Measurements from ENCODE around the gene FKBP7. TPM values are rescaled to one million over a fixed set of nuclear protein-coding genes. Genes with fewer than 3 reads are reported as not detected.
"Not testable (repeated sequence)": the region's sequence is repeated elsewhere in the genome, so short reads cannot be mapped to it uniquely, and the experiment has no call there.

FKBP7 gene, protein sequence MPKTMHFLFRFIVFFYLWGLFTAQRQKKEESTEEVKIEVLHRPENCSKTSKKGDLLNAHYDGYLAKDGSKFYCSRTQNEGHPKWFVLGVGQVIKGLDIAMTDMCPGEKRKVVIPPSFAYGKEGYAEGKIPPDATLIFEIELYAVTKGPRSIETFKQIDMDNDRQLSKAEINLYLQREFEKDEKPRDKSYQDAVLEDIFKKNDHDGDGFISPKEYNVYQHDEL
- total RNA-seq (2014; rRNA removed; shearing (Covaris generic)) (18.6 and 28.4 TPM in 2 replicates), polyA plus RNA-seq (2016; fragmentation: Nextera tagmentation; extraction: Ambion mirVana) (81.1 and 81.2 TPM in 2 replicates)

GRCh38 chr2:178478439-178479274 lies at the start of gene FKBP7:
Gene FKBP7 (minus strand): TSS chr2:178478600. CDS start chr2:178478499, 101 bp downstream.
- Histone ChIP-seq H4K20me1 (ENCODE audit: insufficient read depth) (no peaks in the 10 kb centered on the region; the same call in 1 of the 2 replicates), H3K27ac (peak within 1 kb of the TSS; percentile 99), H3K4me3 (peak within 1 kb of the TSS; percentile 100), H3K36me3 (ENCODE audit: low read depth) (no peaks in the 10 kb centered on the region), H3K27me3 (replicated peaks; ENCODE audit: insufficient read depth) (no peaks in the 10 kb centered on the region), H2AFZ (peak within 1 kb of the TSS; percentile 100), H3K4me2 (ENCODE audit: unreplicated experiment) (peak within 1 kb of the TSS; percentile 100), H3K9me3 (ENCODE audit: low read depth) (no peaks in the 10 kb centered on the region), H3K79me2 (ENCODE audit: insufficient read depth) (peaks cover 53% of the 10 kb centered on the region), H3K9me2 (ENCODE audit: insufficient read depth) (no peaks in the 10 kb centered on the region), H3F3A (ENCODE audit: insufficient read depth) (peaks cover 12% of the 10 kb centered on the region), H3K9ac (peak within 1 kb of the TSS; percentile 100), H3K4me1 (ENCODE audit: insufficient read depth) (peaks cover 30% of the 10 kb centered on the region)
- DNase-seq: peak; percentile 96
- TF ChIP-seq EZH2 (IDR thresholded peaks at IDR 0.05; ENCODE audit: insufficient read depth, poor library complexity, severe bottlenecking): no peak
- no peak for TF ChIP-seq EZH2phosphoT487 (IDR thresholded peaks at IDR 0.05; ENCODE audit: insufficient read depth, low read depth)
- in situ Hi-C loops (cut with MboI): no loop called here
- WGBS, 2 experiments (ENCODE audit: low coverage in 1 of 2, low lambda C conversion rate in 2 of 2, missing lambda C conversion rate in 2 of 2): 1 to 2% methylated on average over 44 to 51 of the region's 56 CpGs

- Histone ChIP-seq H3F3A (ENCODE audit: insufficient read depth) (peaks cover 2% of the 10 kb centered on the region; the same call in 1 of the 2 replicates), H3K4me2 (ENCODE audit: unreplicated experiment) (no peak overlapping the region), H4K20me1 (ENCODE audit: insufficient read depth) (no peaks in the 10 kb centered on the region), H3K79me2 (ENCODE audit: insufficient read depth) (peaks cover 92% of the 10 kb centered on the region), H3K27ac (no peak overlapping the region), H3K4me1 (ENCODE audit: insufficient read depth) (peaks cover 18% of the 10 kb centered on the region), H3K27me3 (replicated peaks; ENCODE audit: insufficient read depth) (no peaks in the 10 kb centered on the region), H3K9ac (no peak overlapping the region), H2AFZ (no peak overlapping the region), H3K36me3 (ENCODE audit: low read depth) (no peaks in the 10 kb centered on the region), H3K9me3 (ENCODE audit: low read depth) (no peaks in the 10 kb centered on the region), H3K4me3 (no peak overlapping the region), H3K9me2 (ENCODE audit: insufficient read depth) (no peaks in the 10 kb centered on the region)
- WGBS, 2 experiments (ENCODE audit: low coverage in 1 of 2, low lambda C conversion rate in 2 of 2, missing lambda C conversion rate in 2 of 2): 15 to 26% methylated on average over 2 of the region's 2 CpGs
- in situ Hi-C loops (cut with MboI): no loop called here
- TF ChIP-seq EZH2 (IDR thresholded peaks at IDR 0.05; ENCODE audit: insufficient read depth, poor library complexity, severe bottlenecking): no peak
- no peak for TF ChIP-seq EZH2phosphoT487 (IDR thresholded peaks at IDR 0.05; ENCODE audit: insufficient read depth, low read depth)
- DNase-seq: no peak
These were observed 49.2 kb upstream of the FKBP7 start for GRCh38 chr2:178527592-178527991.

DNA sequence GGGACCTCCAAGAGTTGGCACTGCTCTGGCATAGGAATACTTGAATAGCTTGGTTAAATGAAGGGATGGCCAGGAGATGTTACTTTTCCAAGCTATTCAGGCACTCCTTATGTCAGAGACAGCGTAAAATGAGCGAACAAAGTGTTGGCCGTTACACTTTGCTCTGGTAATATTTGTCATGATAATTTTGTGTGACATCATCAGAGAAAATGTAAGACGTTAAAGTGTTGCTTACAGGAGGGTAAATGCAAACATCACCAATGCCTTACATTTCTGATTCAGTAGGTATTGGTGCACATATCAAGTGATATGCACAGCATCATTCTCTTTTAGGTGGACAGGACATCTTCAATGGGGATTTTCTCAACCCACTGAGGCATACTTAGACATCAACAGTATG lies 47.9 kb upstream of the FKBP7 start:
- peaks cover 79% of the 10 kb centered on the region for H3K79me2 ChIP-seq (ENCODE audit: insufficient read depth)
- no peak overlapping the region for H2AFZ ChIP-seq
- H3K9ac ChIP-seq: no peak overlapping the region
- H3K27me3 ChIP-seq (replicated peaks; ENCODE audit: insufficient read depth): no peaks in the 10 kb centered on the region
- no peaks in the 10 kb centered on the region for H3K9me3 ChIP-seq (ENCODE audit: low read depth)
- no peak for DNase-seq
- H4K20me1 ChIP-seq (ENCODE audit: insufficient read depth): no peaks in the 10 kb centered on the region
- H3K36me3 ChIP-seq (ENCODE audit: low read depth): no peaks in the 10 kb centered on the region
- in situ Hi-C loops (cut with MboI): no loop called here
- no peaks in the 10 kb centered on the region for H3K9me2 ChIP-seq (ENCODE audit: insufficient read depth)
- no peak overlapping the region for H3K4me3 ChIP-seq
- no peak overlapping the region for H3K4me2 ChIP-seq (ENCODE audit: unreplicated experiment)
- 88 to 90% methylated on average over 4 of the region's 4 CpGs for WGBS, 2 experiments (ENCODE audit: low coverage in 1 of 2, low lambda C conversion rate in 2 of 2, missing lambda C conversion rate in 2 of 2)
- H3K4me1 ChIP-seq (ENCODE audit: insufficient read depth): peaks cover 18% of the 10 kb centered on the region
- H3F3A ChIP-seq (ENCODE audit: insufficient read depth): peaks cover 13% of the 10 kb centered on the region; the same call in 1 of the 2 replicates
- TF ChIP-seq EZH2 (IDR thresholded peaks at IDR 0.05; ENCODE audit: insufficient read depth, poor library complexity, severe bottlenecking) (no peak), EZH2phosphoT487 (IDR thresholded peaks at IDR 0.05; ENCODE audit: insufficient read depth, low read depth) (no peak)
- no peak overlapping the region for H3K27ac ChIP-seq

- H3K36me3 ChIP-seq (ENCODE audit: low read depth); H3K4me2 ChIP-seq (ENCODE audit: unreplicated experiment); H3K4me3 ChIP-seq; H3K9ac ChIP-seq; DNase-seq; H3K9me3 ChIP-seq (ENCODE audit: low read depth); H3K27me3 ChIP-seq (replicated peaks; ENCODE audit: insufficient read depth); H3K9me2 ChIP-seq (ENCODE audit: insufficient read depth); H2AFZ ChIP-seq; H4K20me1 ChIP-seq (ENCODE audit: insufficient read depth); in situ Hi-C loops (cut with MboI); H3K27ac ChIP-seq: not testable (repeated sequence)
- peaks cover 17% of the 10 kb centered on the region for H3K4me1 ChIP-seq (ENCODE audit: insufficient read depth)
- H3F3A ChIP-seq (ENCODE audit: insufficient read depth): peaks cover 21% of the 10 kb centered on the region; the same call in 1 of the 2 replicates
- 50 to 80% methylated on average over 1 of the region's 1 CpG for WGBS, 2 experiments (ENCODE audit: low coverage in 1 of 2, low lambda C conversion rate in 2 of 2, missing lambda C conversion rate in 2 of 2)
- H3K79me2 ChIP-seq (ENCODE audit: insufficient read depth): peaks cover 71% of the 10 kb centered on the region
These were observed 47.1 kb upstream of the FKBP7 start for GRCh38 chr2:178525460-178525859.

GRCh38 chr2:178525010-178525409 lies 46.6 kb upstream of the FKBP7 start:
- H3K27me3 ChIP-seq (replicated peaks; ENCODE audit: insufficient read depth); H2AFZ ChIP-seq; DNase-seq; H3K9me2 ChIP-seq (ENCODE audit: insufficient read depth); H3K4me2 ChIP-seq (ENCODE audit: unreplicated experiment); H3K4me3 ChIP-seq; H4K20me1 ChIP-seq (ENCODE audit: insufficient read depth); H3K27ac ChIP-seq; H3K9me3 ChIP-seq (ENCODE audit: low read depth); H3K36me3 ChIP-seq (ENCODE audit: low read depth); in situ Hi-C loops (cut with MboI); H3K9ac ChIP-seq: not testable (repeated sequence)
- Histone ChIP-seq H3F3A (ENCODE audit: insufficient read depth) (peaks cover 25% of the 10 kb centered on the region; the same call in 1 of the 2 replicates), H3K4me1 (ENCODE audit: insufficient read depth) (peaks cover 13% of the 10 kb centered on the region), H3K79me2 (ENCODE audit: insufficient read depth) (peaks cover 66% of the 10 kb centered on the region)
- 99 to 100% methylated on average over 4 to 5 of the region's 5 CpGs for WGBS, 2 experiments (ENCODE audit: low coverage in 1 of 2, low lambda C conversion rate in 2 of 2, missing lambda C conversion rate in 2 of 2)

Data from GM23248 (cell line).